Right lobe of liver (tissue), 4 donors: Measurements from ENCODE around the gene UTS2R.

Experiments
- POLR2A ChIP-seq: fragments of 450-650 bp; IDR thresholded peaks from one replicate; pipeline ENCODE4 v1.6.1; 2017; ENCODE audit warnings: antibody characterized with exemption, mild to moderate bottlenecking
- TF ChIP-seq, protein P1 (sequence below), 4 donors: fragments of 200-600 bp in 3 of 4; fragments of 450-650 bp in 1 of 4; IDR thresholded peaks; one replicate each; pipeline versions ENCODE4 v1.5.1 to v1.8.0; 2016 to 2022; ENCODE audit warnings: antibody characterized with exemption in 4 of 4, mild to moderate bottlenecking in 2 of 4
- donor health status: DM: no; HTN: no; CAD: no.
- donor health status: DM: no; HTN: no; CAD: no.
- donor health status: DM: no; HTN: yes; CAD: no.

DNA sequence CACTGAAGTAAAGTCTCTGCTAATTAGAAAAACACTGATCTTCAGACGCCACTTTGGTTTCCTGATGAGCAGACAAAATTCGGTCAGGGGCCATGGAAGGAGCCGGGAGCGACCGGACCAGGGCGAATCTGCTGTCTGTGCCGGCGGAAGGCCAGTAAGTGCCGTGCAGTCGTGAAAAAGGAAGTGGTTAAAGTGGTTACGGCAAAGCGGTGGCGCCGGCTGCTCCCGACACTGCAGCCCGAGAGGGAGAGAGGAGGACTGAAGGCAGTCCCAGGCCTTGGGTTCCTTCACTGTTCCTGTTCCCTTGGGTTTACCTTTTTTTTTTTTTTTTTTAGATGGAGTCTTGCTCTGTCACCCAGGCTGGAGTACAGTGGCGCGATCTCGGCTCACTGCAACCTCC is 29.3 kb downstream of the UTS2R start:
- TF ChIP-seq, protein P1, sequence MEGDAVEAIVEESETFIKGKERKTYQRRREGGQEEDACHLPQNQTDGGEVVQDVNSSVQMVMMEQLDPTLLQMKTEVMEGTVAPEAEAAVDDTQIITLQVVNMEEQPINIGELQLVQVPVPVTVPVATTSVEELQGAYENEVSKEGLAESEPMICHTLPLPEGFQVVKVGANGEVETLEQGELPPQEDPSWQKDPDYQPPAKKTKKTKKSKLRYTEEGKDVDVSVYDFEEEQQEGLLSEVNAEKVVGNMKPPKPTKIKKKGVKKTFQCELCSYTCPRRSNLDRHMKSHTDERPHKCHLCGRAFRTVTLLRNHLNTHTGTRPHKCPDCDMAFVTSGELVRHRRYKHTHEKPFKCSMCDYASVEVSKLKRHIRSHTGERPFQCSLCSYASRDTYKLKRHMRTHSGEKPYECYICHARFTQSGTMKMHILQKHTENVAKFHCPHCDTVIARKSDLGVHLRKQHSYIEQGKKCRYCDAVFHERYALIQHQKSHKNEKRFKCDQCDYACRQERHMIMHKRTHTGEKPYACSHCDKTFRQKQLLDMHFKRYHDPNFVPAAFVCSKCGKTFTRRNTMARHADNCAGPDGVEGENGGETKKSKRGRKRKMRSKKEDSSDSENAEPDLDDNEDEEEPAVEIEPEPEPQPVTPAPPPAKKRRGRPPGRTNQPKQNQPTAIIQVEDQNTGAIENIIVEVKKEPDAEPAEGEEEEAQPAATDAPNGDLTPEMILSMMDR (IDR thresholded peaks at IDR 0.05): no peak
- TF ChIP-seq POLR2A: no peak
